IPS-20b (cell line): ENCODE data around the gene RAB3GAP1.

Experiments used
- H3K27ac ChIP-seq: one replicate; pipeline ENCODE4 v1.5.1; 2013; ENCODE audit warnings: low read length
- H3K27me3 ChIP-seq: 2 replicates; pipeline ENCODE4 v1.6.1; 2013; ENCODE audit warnings: mild to moderate bottlenecking, low read length, inconsistent platforms; ENCODE audit not compliant: insufficient read depth
- H3K36me3 ChIP-seq: 2 replicates; pipeline ENCODE4 v1.6.1; 2013; ENCODE audit warnings: low read depth, mild to moderate bottlenecking, inconsistent platforms, low read length, moderate library complexity; ENCODE audit not compliant: insufficient read depth
- H3K4me1 ChIP-seq: 2 replicates; pipeline ENCODE4 v1.6.1; 2013; ENCODE audit warnings: mild to moderate bottlenecking, control low read depth, inconsistent platforms, low read length, moderate library complexity; ENCODE audit not compliant: insufficient read depth
- H3K4me3 ChIP-seq: 2 replicates; pipeline ENCODE4 v1.5.1; 2013; ENCODE audit warnings: mild to moderate bottlenecking, low read length, inconsistent platforms
- H3K9ac ChIP-seq: 2 replicates; pipeline ENCODE4 v1.6.1; 2013; ENCODE audit warnings: low read depth, mild to moderate bottlenecking, inconsistent platforms, low read length, moderate library complexity
- H3K9me3 ChIP-seq: 2 replicates; pipeline ENCODE4 v1.6.1; 2013; ENCODE audit warnings: mild to moderate bottlenecking, low read depth, low read length, inconsistent platforms; ENCODE audit not compliant: insufficient read depth

The RAB3GAP1 gene

GRCh38 chr2:135174049-135174809 is 122.1 kb downstream of the RAB3GAP1 start:
- peaks cover 11% of the 10 kb centered on the region for H3K9me3 ChIP-seq
- H3K27ac ChIP-seq: no peak overlapping the region
- no peak overlapping the region for H3K9ac ChIP-seq
- peaks cover 38% of the 10 kb centered on the region for H3K36me3 ChIP-seq
- H3K27me3 ChIP-seq: no peaks in the 10 kb centered on the region
- H3K4me3 ChIP-seq: no peak overlapping the region
- H3K4me1 ChIP-seq: no peaks in the 10 kb centered on the region

GRCh38 chr2:135174810-135175093 is 122.7 kb downstream of the RAB3GAP1 start:
- Histone ChIP-seq H3K27ac (no peak overlapping the region), H3K9ac (no peak overlapping the region), H3K9me3 (peaks cover 11% of the 10 kb centered on the region), H3K27me3 (no peaks in the 10 kb centered on the region), H3K36me3 (peaks cover 33% of the 10 kb centered on the region), H3K4me1 (no peaks in the 10 kb centered on the region), H3K4me3 (no peak overlapping the region)

- no peaks in the 10 kb centered on the region for H3K27me3 ChIP-seq
- peaks cover 29% of the 10 kb centered on the region for H3K36me3 ChIP-seq
- no peak overlapping the region for H3K9ac ChIP-seq
- no peak overlapping the region for H3K4me3 ChIP-seq
- no peaks in the 10 kb centered on the region for H3K4me1 ChIP-seq
- H3K9me3 ChIP-seq: peaks cover 11% of the 10 kb centered on the region
- H3K27ac ChIP-seq: no peak overlapping the region
Measured at GRCh38 chr2:135175177-135175576, 123.1 kb downstream of the RAB3GAP1 start.

- no peak overlapping the region for H3K27ac ChIP-seq
- H3K4me1 ChIP-seq: no peaks in the 10 kb centered on the region; the same call in 1 of the 2 replicates
- H3K9me3 ChIP-seq: peaks cover 11% of the 10 kb centered on the region
- no peaks in the 10 kb centered on the region for H3K27me3 ChIP-seq
- H3K4me3 ChIP-seq: no peak overlapping the region
- H3K36me3 ChIP-seq: peaks cover 13% of the 10 kb centered on the region; the same call in 1 of the 2 replicates
- H3K9ac ChIP-seq: no peak overlapping the region
Measured at GRCh38 chr2:135179689-135180088, 127.6 kb downstream of the RAB3GAP1 start.

- Histone ChIP-seq H3K4me1 (no peaks in the 10 kb centered on the region; the same call in 1 of the 2 replicates), H3K27me3 (no peaks in the 10 kb centered on the region), H3K4me3 (no peak overlapping the region), H3K9ac (0 out of 2 replicates have a peak overlapping the region, but pooled peaks have one; percentile 2), H3K36me3 (no peaks in the 10 kb centered on the region), H3K27ac (no peak overlapping the region), H3K9me3 (0 out of 2 replicates have a peak, but pooled peaks cover 5% of the 10 kb centered on the region)
Measured at GRCh38 chr2:135182190-135182589, 130.1 kb downstream of the RAB3GAP1 start.

GRCh38 chr2:135182601-135183000 is 130.5 kb downstream of the RAB3GAP1 start:
- H3K36me3 ChIP-seq: no peaks in the 10 kb centered on the region
- 0 out of 2 replicates have a peak, but pooled peaks cover under 1% of the 10 kb centered on the region for H3K9me3 ChIP-seq
- H3K4me1 ChIP-seq: no peaks in the 10 kb centered on the region; the same call in 1 of the 2 replicates
- no peak overlapping the region for H3K4me3 ChIP-seq
- no peak overlapping the region for H3K9ac ChIP-seq
- H3K27me3 ChIP-seq: no peaks in the 10 kb centered on the region
- H3K27ac ChIP-seq: no peak overlapping the region

GRCh38 chr2:135183822-135184221 is 131.7 kb downstream of the RAB3GAP1 start:
- Histone ChIP-seq H3K4me1 (no peaks in the 10 kb centered on the region; the same call in 1 of the 2 replicates), H3K9me3 (no peaks in the 10 kb centered on the region), H3K4me3 (no peak overlapping the region), H3K9ac (no peak overlapping the region), H3K36me3 (no peaks in the 10 kb centered on the region), H3K27ac (no peak overlapping the region), H3K27me3 (no peaks in the 10 kb centered on the region)

GRCh38 chr2:135186054-135186453 is 134.0 kb downstream of the RAB3GAP1 start:
- no peak overlapping the region for H3K27ac ChIP-seq
- H3K36me3 ChIP-seq: no peaks in the 10 kb centered on the region
- H3K9me3 ChIP-seq: no peaks in the 10 kb centered on the region
- H3K9ac ChIP-seq: no peak overlapping the region
- no peak overlapping the region for H3K4me3 ChIP-seq
- H3K4me1 ChIP-seq: no peaks in the 10 kb centered on the region; the same call in 1 of the 2 replicates
- H3K27me3 ChIP-seq: no peaks in the 10 kb centered on the region

- Histone ChIP-seq H3K9ac (no peak overlapping the region), H3K27ac (no peak overlapping the region)
Measured at GRCh38 chr2:135187270-135187669, 135.2 kb downstream of the RAB3GAP1 start.

GRCh38 chr2:135189148-135189547 is 137.1 kb downstream of the RAB3GAP1 start:
- H3K9ac ChIP-seq: no peak overlapping the region
- H3K36me3 ChIP-seq: no peaks in the 10 kb centered on the region
- H3K4me1 ChIP-seq: no peaks in the 10 kb centered on the region
- no peaks in the 10 kb centered on the region; the same call in 1 of the 2 replicates for H3K9me3 ChIP-seq
- no peak overlapping the region for H3K27ac ChIP-seq
- H3K27me3 ChIP-seq: no peaks in the 10 kb centered on the region
- no peak overlapping the region for H3K4me3 ChIP-seq

More at GRCh38 chr2:135187270-135187669, 135.2 kb downstream of the RAB3GAP1 start:
- Histone ChIP-seq H3K4me3 (no peak overlapping the region), H3K4me1 (no peaks in the 10 kb centered on the region; the same call in 1 of the 2 replicates), H3K9me3 (no peaks in the 10 kb centered on the region; the same call in 1 of the 2 replicates), H3K36me3 (no peaks in the 10 kb centered on the region), H3K27me3 (no peaks in the 10 kb centered on the region)

- H3K9me3 ChIP-seq: no peaks in the 10 kb centered on the region; the same call in 1 of the 2 replicates
- no peaks in the 10 kb centered on the region for H3K27me3 ChIP-seq
- H3K27ac ChIP-seq: no peak overlapping the region
- no peak overlapping the region for H3K9ac ChIP-seq
- H3K36me3 ChIP-seq: no peaks in the 10 kb centered on the region
- H3K4me3 ChIP-seq: no peak overlapping the region
- H3K4me1 ChIP-seq: no peaks in the 10 kb centered on the region
Measured at GRCh38 chr2:135190799-135191198, 138.7 kb downstream of the RAB3GAP1 start.

GRCh38 chr2:135198481-135198880 is 146.4 kb downstream of the RAB3GAP1 start:
- Histone ChIP-seq H3K36me3 (peaks cover 4% of the 10 kb centered on the region; the same call in 1 of the 2 replicates), H3K4me3 (no peak overlapping the region), H3K4me1 (no peaks in the 10 kb centered on the region), H3K27ac (no peak overlapping the region), H3K9me3 (no peaks in the 10 kb centered on the region), H3K27me3 (no peaks in the 10 kb centered on the region), H3K9ac (no peak overlapping the region)
